NB4 (cell line): ENCODE data around the gene SCIMP.

Experiments
- CTCF ChIP-seq: IDR thresholded peaks from one replicate; pipeline ENCODE4 v1.5.1; 2012; ENCODE audit warnings: low read depth, low read length
- POLR2A ChIP-seq: IDR thresholded peaks from 2 replicates; pipeline ENCODE4 v1.6.1; 2011; ENCODE audit warnings: mild to moderate bottlenecking; ENCODE audit not compliant: insufficient read length; ENCODE audit errors: extremely low read depth

- TF ChIP-seq CTCF (no peak), POLR2A (no peak)
Measured at GRCh38 chr17:5226940-5227878, 7.5 kb downstream of the SCIMP start.
